HG02610 (cell line): Measurements from ENCODE around the gene BPIFB6.

ENCODE experiments used
- ATAC-seq: cut with Tn5 transposase; IDR thresholded peaks from one replicate; pipeline ENCODE4 v1.9.1; 2021; ENCODE audit warnings: mild to moderate bottlenecking, moderate library complexity; ENCODE audit not compliant: unreplicated experiment

Gene BPIFB6

DNA sequence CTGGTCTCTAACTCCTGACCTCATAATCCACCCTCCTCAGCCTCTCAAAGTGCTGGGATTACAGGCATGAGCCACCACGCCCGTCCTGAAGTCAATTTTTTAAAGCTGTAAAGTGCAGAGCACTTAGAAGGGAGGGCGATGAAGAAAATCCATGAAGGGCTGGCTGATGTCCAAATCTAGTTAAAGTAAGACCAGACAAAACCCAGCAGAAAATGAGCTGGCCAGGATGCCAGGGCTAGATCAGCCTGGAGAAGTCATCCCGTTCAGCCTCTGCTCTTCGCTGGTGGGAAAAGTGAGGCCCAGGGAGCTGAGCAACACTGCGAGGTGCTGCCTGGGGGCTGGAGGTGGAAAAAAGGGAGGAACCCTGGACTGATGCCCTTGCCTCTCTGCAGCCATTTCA is 51.1 kb downstream of the BPIFB6 start:
- no peak for ATAC-seq

DNA sequence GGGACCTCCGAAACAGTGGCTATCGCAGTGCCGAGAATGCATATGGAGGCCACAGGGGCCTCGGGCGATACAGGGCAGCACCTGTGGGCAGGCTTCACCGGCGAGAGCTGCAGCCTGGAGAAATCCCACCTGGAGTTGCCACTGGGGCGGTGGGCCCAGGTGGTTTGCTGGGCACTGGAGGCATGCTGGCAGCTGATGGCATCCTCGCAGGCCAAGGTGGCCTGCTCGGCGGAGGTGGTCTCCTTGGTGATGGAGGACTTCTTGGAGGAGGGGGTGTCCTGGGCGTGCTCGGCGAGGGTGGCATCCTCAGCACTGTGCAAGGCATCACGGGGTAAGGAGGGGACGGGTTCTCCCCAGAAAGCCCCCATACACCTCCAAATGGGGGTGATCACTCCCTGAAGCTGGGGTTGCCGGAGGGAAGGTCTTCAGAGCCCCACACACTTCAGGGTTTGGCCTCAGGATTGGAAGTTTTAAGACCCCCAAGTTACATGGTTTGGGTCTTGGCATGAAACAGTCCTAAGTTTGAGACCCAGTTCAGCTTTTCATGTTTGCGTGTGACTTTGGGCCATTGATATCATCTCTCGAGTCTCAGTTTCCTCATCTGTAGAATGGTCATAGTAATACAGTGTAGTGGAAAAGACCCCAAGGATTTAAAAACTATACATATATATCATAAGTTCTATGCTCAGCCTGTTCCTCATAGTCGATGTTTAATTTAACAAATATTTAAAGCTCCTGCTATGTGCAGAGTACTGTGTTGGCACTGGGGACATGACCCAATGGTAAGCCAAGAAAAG is 52.3 kb downstream of the BPIFB6 start:
- ATAC-seq: no peak

DNA sequence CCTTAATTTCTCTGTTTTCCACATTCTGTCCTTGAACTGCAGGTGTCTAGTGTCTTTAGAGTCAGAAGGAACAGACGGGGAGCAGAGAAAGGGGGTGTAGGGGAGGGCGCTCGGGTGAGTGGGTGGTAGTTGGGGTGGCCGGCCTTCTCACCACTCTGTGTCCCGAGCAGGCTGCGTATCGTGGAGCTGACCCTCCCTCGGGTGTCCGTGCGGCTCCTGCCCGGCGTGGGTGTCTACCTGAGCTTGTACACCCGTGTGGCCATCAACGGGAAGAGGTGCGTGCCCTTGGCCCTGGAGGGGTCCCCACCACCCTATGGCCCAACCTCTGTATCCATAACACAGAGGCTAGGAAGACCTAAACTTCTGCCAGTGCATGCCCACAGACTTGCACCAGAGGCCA is 53.3 kb downstream of the BPIFB6 start:
- ATAC-seq: no peak

DNA sequence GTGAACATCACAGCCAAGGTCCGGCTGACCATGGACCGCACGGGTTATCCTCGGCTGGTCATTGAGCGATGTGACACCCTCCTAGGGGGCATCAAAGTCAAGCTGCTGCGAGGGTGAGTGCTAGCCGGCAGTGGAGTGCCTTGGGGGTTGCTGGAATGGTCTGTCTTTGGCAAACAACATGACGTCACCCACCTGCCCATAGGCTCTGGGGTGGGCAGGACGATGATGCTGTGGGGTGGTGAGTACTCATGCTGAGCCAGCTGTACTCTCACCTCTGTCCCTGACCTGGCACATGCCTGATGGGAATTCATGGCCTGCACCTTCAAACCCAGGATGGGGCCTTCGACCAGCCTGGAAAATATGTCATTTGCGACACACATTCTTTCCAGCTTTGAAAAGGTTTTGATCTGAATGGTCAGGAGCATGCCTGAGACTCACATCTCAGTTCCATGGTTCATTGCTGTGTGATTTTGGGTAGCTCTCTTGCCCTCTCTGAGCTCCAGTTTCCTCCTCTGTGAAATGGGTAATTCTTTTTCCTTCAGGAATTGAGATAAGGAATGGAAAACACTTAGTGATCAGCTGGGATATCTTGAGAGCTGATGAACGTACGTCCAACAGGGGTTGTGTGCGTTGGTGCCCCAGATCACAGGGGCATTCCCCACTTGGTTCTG is 54.7 kb downstream of the BPIFB6 start:
- no peak for ATAC-seq

DNA sequence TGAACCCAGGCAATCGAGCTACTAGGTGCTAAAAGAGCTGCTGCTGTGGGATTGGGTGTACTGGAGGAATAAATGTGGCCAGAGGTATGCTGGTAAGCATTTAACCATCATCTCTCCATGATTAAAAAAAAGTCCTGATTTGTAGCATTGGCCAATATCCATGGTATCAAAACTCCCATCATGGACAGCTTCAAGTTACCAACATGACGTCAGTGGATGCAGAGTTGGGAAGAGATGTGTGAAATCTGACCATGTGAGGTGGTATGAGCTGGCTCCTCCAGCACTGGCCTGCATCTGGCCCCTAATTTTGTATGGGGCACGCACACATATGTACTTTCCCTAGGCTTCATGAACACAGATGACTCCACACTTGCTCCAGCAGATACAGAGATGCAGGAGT is 59.7 kb downstream of the BPIFB6 start:
- ATAC-seq: no peak

DNA sequence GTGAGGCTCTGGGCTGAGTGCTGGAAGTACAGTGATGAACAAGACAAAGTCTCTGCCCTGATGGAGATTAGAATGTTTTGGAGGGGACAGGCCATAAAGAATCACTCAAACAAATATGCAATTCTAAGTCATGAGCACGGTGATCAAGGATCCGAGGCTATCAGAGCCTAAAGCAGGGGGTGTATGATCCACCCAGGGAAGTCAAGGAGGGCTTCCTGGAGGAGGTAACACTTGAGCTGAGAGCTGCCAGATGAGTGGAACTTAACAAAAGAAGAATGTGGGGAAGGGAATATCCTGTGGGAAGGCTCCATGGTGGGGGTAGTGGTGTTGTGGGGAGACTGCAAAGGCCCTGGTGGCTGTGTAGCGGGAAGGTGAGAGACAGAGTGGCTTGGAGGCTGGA is 60.2 kb downstream of the BPIFB6 start:
- no peak for ATAC-seq

DNA sequence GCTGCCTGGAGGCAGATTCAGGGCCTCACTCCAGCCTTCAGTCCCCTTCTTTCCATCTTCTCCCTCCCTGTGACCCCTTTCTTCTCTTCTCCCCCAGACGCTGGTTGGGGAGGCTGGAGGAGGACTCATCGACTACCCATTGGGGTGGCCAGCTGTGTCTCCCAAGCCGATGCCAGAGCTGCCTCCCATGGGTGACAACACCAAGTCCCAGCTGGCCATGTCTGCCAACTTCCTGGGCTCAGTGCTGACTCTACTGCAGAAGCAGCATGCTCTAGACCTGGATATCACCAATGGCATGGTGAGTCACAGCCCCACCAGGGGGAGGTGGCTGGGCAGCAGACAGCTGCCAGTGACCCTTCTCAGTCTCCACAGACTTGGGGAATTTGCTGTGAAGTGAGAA is 60.9 kb downstream of the BPIFB6 start:
- ATAC-seq: no peak

DNA sequence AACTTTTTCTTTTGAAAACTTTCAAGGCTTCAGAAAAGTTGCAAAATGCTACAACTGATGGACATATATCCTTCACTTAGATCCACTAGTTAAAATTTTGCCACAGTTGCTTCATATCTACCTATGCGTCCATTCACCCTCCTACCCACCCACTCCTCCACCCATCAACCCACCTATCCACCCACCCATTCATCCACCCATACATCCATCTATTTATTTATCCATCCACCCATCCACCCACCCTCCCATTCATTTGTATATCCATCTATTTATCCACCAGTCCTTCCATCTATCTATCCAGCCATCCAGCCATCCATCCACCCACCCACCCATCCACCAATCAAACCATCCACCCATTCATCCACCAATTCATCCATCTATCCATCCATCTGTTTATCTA is 61.6 kb downstream of the BPIFB6 start:
- ATAC-seq: no peak

DNA sequence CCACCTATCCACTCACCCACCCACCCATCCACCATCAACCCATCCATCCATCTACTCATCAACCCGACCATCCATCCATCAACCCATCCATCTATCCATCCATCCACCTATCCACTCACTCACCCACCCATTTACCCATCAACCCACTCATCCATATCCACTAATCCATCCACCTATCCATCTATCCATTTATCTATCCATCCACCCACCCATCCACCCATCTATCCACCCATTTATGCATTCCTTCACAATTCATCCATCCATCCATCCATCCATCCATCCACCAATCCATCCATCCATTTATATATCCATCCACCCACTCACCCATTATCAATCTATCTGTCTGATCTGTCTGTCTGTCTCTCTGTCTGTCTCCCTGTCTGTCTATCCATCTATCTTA is 62.1 kb downstream of the BPIFB6 start:
- no peak for ATAC-seq
